Panc1 (cell line): ENCODE data around the gene SLC25A45. TPM values are rescaled to one million over a fixed set of nuclear protein-coding genes. Genes with fewer than 3 reads are reported as not detected.

Experiments
- ATAC-seq: fragments of 200-7000 bp; cut with Tn5 transposase; 2 replicates; pipeline ENCODE4 v1.9.1; 2020; ENCODE audit warnings: mild to moderate bottlenecking, moderate library complexity
- BruUV-seq: library from RNA; stranded (reverse); fragments of 400-500 nt; replicated peaks from 2 replicates; lab custom pipeline; 2021; lab: Mats Ljungman, UMichigan
- CTCF ChIA-PET: fragments of 300-600 bp; sonication (Branson Sonifier 250); formaldehyde crosslinking; loops from one replicate; lab custom pipeline; 2022; ENCODE audit warnings: antibody characterized with exemption; lab: Charles Lee
- POLR2A ChIA-PET: fragments of 300-600 bp; sonication (Branson Sonifier 250); formaldehyde crosslinking; loops from one replicate; lab custom pipeline; 2022; ENCODE audit warnings: antibody characterized with exemption; lab: Charles Lee
- DNase-seq: peaks from one replicate; pipeline ENCODE4 v3.0.0-alpha.2; 2010; ENCODE audit warnings: low read depth, low spot score
- H3K27ac ChIP-seq: 2 replicates; pipeline ENCODE4 v1.5.1; 2011; ENCODE audit warnings: mild to moderate bottlenecking, low read length, inconsistent platforms
- H3K27me3 ChIP-seq: fragments of 200-500 bp; sonication (Bioruptor generic); 2 replicates; pipeline ENCODE4 v1.6.0; 2014; ENCODE audit warnings: low read length, inconsistent platforms; ENCODE audit not compliant: control insufficient read depth, insufficient read depth
- H3K36me3 ChIP-seq: fragments of 200-500 bp; sonication (Bioruptor generic); 2 replicates; pipeline ENCODE4 v1.5.1; 2014; ENCODE audit warnings: inconsistent platforms, mild to moderate bottlenecking, low read length, moderate library complexity; ENCODE audit not compliant: control insufficient read depth, insufficient read depth
- H3K4me1 ChIP-seq: 2 replicates; pipeline ENCODE4 v1.5.1; 2011; ENCODE audit warnings: inconsistent platforms, mild to moderate bottlenecking, low read length, moderate library complexity; ENCODE audit not compliant: control insufficient read depth, insufficient read depth
- H3K4me3 ChIP-seq, 2 experiments: 2 replicates each; pipeline ENCODE4 v1.5.1; 2011 to 2012; ENCODE audit warnings: low read depth in 2 of 2, low read length in 2 of 2, mild to moderate bottlenecking in 2 of 2, inconsistent platforms in 1 of 2, moderate library complexity in 1 of 2
- H3K9me3 ChIP-seq: fragments of 200-500 bp; sonication (Bioruptor generic); 2 replicates; pipeline ENCODE4 v1.5.1; 2014; ENCODE audit warnings: low read depth, mild to moderate bottlenecking, inconsistent platforms, low read length, moderate library complexity; ENCODE audit not compliant: control insufficient read depth, insufficient read depth
- POLR2AphosphoS5 ChIP-seq: IDR thresholded peaks from 2 replicates; pipeline ENCODE4 v1.6.1; 2012; ENCODE audit warnings: mild to moderate bottlenecking, low read depth, low read length, moderate library complexity
- SIN3A ChIP-seq: IDR thresholded peaks from 2 replicates; pipeline ENCODE4 v1.6.1; 2012; ENCODE audit warnings: low read depth, mild to moderate bottlenecking, low read length, moderate library complexity, borderline replicate concordance; ENCODE audit not compliant: insufficient read depth
- TCF7L2 ChIP-seq: IDR thresholded peaks from 2 replicates; pipeline ENCODE4 v1.6.1; 2011; ENCODE audit warnings: mild to moderate bottlenecking, low read depth, low read length, inconsistent platforms
- in situ Hi-C: cut with HindIII; loops from 2 replicates; pipeline ENCODE4 v1.10.0; 2016; ENCODE audit warnings: low sequenced_read_pairs, low pct_unique_long_range_greater_than_20kb
- intact Hi-C: fragments of 100-400 bp; cut with micrococcal nuclease; formaldehyde crosslinking; loops from one replicate; pipeline ENCODE4 v1.10.0; 2022; ENCODE audit not compliant: unreplicated experiment
- total RNA-seq: library from RNA; stranded (reverse); gene quantifications from one replicate; pipeline ENCODE4 v1.2.1, GENCODE V29; 2021; ENCODE audit not compliant: unreplicated experiment
- TF ChIP-seq, protein P1 (sequence below): fragments of 450-650 bp; IDR thresholded peaks from 2 replicates; pipeline ENCODE4 v1.5.1; 2017; ENCODE audit warnings: mild to moderate bottlenecking
- TF ChIP-seq, protein P2 (sequence below), 2 experiments: IDR thresholded peaks; 2 replicates each; pipeline ENCODE4 v1.6.1; 2011 to 2012; ENCODE audit warnings: low read depth in 2 of 2, control low read depth in 1 of 2, low read length in 1 of 2, mild to moderate bottlenecking in 1 of 2, moderate library complexity in 1 of 2; ENCODE audit not compliant: insufficient read depth in 1 of 2

SLC25A45 gene
- total RNA-seq, 1 experiment from 2014 or later = 9.8 TPM

DNA sequence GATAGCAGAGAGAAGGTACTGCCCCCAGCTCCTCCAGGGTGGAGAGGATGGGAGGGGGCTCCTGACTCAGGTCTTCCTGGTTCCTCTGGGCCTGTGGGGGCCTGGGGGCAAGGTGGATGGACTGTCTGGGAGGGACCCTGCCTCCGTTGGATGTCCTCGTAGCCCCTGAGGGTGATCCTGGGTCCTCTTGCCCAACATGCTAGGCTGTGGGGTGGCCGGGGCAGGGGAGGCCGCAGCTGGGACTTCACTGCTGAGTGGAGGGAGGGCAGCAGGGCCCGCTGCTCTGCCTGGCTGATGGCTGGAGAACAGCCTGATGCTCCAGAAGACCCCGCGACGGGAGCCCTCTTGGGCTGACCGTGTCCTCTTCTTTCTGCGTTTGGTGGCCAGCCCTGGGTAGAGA, 17.4 kb upstream of the SLC25A45 start:
- TF ChIP-seq, protein P1, sequence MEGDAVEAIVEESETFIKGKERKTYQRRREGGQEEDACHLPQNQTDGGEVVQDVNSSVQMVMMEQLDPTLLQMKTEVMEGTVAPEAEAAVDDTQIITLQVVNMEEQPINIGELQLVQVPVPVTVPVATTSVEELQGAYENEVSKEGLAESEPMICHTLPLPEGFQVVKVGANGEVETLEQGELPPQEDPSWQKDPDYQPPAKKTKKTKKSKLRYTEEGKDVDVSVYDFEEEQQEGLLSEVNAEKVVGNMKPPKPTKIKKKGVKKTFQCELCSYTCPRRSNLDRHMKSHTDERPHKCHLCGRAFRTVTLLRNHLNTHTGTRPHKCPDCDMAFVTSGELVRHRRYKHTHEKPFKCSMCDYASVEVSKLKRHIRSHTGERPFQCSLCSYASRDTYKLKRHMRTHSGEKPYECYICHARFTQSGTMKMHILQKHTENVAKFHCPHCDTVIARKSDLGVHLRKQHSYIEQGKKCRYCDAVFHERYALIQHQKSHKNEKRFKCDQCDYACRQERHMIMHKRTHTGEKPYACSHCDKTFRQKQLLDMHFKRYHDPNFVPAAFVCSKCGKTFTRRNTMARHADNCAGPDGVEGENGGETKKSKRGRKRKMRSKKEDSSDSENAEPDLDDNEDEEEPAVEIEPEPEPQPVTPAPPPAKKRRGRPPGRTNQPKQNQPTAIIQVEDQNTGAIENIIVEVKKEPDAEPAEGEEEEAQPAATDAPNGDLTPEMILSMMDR = no peak
- TF ChIP-seq, protein P2, sequence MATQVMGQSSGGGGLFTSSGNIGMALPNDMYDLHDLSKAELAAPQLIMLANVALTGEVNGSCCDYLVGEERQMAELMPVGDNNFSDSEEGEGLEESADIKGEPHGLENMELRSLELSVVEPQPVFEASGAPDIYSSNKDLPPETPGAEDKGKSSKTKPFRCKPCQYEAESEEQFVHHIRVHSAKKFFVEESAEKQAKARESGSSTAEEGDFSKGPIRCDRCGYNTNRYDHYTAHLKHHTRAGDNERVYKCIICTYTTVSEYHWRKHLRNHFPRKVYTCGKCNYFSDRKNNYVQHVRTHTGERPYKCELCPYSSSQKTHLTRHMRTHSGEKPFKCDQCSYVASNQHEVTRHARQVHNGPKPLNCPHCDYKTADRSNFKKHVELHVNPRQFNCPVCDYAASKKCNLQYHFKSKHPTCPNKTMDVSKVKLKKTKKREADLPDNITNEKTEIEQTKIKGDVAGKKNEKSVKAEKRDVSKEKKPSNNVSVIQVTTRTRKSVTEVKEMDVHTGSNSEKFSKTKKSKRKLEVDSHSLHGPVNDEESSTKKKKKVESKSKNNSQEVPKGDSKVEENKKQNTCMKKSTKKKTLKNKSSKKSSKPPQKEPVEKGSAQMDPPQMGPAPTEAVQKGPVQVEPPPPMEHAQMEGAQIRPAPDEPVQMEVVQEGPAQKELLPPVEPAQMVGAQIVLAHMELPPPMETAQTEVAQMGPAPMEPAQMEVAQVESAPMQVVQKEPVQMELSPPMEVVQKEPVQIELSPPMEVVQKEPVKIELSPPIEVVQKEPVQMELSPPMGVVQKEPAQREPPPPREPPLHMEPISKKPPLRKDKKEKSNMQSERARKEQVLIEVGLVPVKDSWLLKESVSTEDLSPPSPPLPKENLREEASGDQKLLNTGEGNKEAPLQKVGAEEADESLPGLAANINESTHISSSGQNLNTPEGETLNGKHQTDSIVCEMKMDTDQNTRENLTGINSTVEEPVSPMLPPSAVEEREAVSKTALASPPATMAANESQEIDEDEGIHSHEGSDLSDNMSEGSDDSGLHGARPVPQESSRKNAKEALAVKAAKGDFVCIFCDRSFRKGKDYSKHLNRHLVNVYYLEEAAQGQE (IDR thresholded peaks at IDR 0.05; ENCODE audit: insufficient read depth in 1 of 2, low read depth in 2 of 2, low read length in 1 of 2) = no peak
- TF ChIP-seq SIN3A (no peak), POLR2AphosphoS5 (no peak), TCF7L2 (no peak)
- H3K4me3 ChIP-seq = no peak overlapping the region
- peaks cover 3% of the 10 kb centered on the region; the same call in 1 of the 2 replicates for H3K36me3 ChIP-seq
- no peaks in the 10 kb centered on the region for H3K9me3 ChIP-seq
- ATAC-seq = no peak; the same call in 1 of the 2 replicates
- POLR2A ChIA-PET = no interaction called here
- no peaks in the 10 kb centered on the region for H3K27me3 ChIP-seq
- H3K4me1 ChIP-seq = no peaks in the 10 kb centered on the region
- in situ Hi-C loops (no loop called here), intact Hi-C loops (no loop called here)
- H3K27ac ChIP-seq = no peak overlapping the region
- BruUV-seq = no TSS peak
- CTCF ChIA-PET = no interaction called here
- DNase-seq = no peak

DNA sequence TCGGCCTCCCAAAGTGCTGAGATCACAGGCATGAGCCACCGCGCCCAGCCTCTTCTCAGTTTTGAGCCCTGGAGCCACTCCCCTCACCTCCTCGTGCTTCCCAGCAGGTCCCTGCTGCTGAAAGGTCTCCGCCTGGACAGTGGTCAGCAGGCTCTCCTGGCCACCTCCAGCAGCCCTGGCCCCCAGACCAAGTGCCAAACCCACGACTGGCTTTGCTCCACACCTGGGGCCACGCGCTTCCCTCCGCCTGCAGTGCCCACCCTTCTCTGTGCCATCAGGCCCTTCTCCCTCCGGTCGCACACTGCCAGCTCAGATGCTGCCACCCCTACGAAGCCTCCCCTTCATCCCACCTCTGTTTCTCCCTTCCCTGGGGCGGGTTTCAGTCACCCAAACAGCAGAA, 16.8 kb upstream of the SLC25A45 start:
- Histone ChIP-seq H3K4me3 (no peak overlapping the region), H3K27ac (no peak overlapping the region), H3K9me3 (no peaks in the 10 kb centered on the region), H3K27me3 (no peaks in the 10 kb centered on the region), H3K36me3 (peaks cover 3% of the 10 kb centered on the region; the same call in 1 of the 2 replicates), H3K4me1 (no peaks in the 10 kb centered on the region)
- in situ Hi-C loops = no loop called here
- no peak for ATAC-seq
- TF ChIP-seq, protein P1 = no peak
- TF ChIP-seq SIN3A (no peak), TCF7L2 (no peak), POLR2AphosphoS5 (no peak)
- TF ChIP-seq, protein P2 (IDR thresholded peaks at IDR 0.05; ENCODE audit: insufficient read depth in 1 of 2, low read depth in 2 of 2, low read length in 1 of 2) = no peak
- no peak for DNase-seq
- POLR2A ChIA-PET = no interaction called here
- CTCF ChIA-PET = no interaction called here
- intact Hi-C loops = no loop called here
- BruUV-seq = no TSS peak
